ENCODE data around the gene POLD2.

DNA sequence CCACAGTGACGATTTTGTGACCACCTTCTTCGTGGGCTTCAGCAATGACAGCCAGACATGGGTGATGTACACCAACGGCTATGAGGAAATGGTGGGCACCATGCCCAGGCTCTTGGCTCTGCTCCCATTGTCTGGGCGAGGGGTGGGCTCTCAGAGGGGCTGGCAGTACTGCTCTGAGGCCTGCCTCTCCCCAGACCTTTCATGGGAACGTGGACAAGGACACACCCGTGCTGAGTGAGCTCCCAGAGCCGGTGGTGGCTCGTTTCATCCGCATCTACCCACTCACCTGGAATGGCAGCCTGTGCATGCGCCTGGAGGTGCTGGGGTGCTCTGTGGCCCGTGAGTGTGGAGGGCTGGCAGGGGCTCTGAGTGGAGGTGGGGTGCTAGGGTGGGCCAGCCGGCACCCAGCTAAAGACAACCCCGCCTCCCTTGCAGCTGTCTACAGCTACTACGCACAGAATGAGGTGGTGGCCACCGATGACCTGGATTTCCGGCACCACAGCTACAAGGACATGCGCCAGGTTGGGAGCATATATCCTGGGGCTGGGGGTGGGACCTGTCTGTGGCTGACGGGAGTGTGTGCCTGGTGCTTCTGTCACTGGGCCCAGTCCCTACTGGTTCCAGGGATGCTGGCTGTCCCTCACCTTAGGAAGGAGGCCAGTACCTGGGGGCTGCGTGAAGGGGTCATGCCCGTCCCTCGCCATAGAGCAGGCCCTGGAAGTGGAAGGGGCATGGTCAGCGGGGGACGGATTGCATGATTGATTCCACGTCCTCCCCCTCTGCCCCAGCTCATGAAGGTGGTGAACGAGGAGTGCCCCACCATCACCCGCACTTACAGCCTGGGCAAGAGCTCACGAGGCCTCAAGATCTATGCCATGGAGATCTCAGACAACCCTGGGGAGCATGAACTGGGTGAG lies 12.4 kb downstream of the POLD2 start:
- TF ChIP-seq POLR2A (IDR thresholded peaks at IDR 0.05) (no peak), CTCF (IDR thresholded peaks at IDR 0.05) (no peak)

All from breast epithelium (tissue), 3 donors.